A172 (cell line): ENCODE results near the gene C1QL4. TPM values are rescaled to one million over a fixed set of nuclear protein-coding genes. Genes with fewer than 3 reads are reported as not detected.
A peak's percentile ranks its signal among the peaks of the same experiment; 100 is the strongest.
"Not testable (repeated sequence)": the region's sequence is repeated elsewhere in the genome, so short reads cannot be mapped to it uniquely, and the experiment has no call there.

Source experiments
- DNase-seq: peaks from one replicate; pipeline ENCODE4 v3.0.0-alpha.2; 2015; ENCODE audit warnings: low spot score
- total RNA-seq: library from RNA; depleted of rRNA; stranded (reverse); fragments of >200 nt; shearing (Covaris generic); gene quantifications from 2 replicates; pipeline ENCODE4 v1.2.3, GENCODE V29; 2014

C1QL4 gene
- total RNA-seq, 1 experiment from 2014 or later: 2.3 TPM

GRCh38 chr12:49301760-49302159 is 35.2 kb downstream of the C1QL4 start:
- DNase-seq: no peak

DNA sequence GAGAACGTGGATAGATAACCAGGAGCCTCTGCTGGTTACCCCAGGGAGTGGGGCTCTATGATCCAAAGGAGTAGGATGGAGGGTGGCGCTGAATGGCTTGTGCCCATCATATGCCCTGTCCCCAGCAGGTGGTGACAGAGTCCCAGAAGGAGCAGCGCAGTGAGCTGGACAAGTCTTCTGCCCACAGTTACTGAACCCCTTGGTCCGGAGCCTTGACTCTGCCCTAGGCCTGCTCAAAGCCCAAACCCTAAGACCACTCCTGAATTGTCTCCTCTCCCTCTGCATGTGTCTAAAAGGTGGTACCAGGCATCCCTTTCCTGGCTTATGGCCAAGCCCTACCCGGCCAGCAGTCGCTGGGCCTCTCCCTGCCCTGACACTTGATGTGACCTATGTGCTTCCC is 38.8 kb downstream of the C1QL4 start:
- no peak for DNase-seq

DNA sequence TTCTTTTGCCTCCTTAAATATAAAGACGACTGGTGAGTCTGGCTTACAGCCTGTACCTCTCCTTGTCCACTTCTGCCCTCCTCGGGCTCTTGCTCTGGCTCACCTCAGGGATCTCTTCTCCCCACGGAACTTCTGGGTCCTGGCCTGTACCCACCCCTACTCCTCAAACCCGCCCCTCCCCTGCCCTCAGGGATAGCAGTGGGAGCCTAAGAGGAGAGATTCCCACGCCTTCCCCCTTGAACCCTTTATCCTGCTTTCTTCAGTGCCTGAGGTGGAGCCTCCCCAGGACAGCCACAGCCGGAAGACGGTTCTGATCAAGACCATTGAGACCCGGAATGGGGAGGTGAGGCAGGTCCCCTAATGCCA is 39.3 kb downstream of the C1QL4 start:
- DNase-seq: no peak

DNA sequence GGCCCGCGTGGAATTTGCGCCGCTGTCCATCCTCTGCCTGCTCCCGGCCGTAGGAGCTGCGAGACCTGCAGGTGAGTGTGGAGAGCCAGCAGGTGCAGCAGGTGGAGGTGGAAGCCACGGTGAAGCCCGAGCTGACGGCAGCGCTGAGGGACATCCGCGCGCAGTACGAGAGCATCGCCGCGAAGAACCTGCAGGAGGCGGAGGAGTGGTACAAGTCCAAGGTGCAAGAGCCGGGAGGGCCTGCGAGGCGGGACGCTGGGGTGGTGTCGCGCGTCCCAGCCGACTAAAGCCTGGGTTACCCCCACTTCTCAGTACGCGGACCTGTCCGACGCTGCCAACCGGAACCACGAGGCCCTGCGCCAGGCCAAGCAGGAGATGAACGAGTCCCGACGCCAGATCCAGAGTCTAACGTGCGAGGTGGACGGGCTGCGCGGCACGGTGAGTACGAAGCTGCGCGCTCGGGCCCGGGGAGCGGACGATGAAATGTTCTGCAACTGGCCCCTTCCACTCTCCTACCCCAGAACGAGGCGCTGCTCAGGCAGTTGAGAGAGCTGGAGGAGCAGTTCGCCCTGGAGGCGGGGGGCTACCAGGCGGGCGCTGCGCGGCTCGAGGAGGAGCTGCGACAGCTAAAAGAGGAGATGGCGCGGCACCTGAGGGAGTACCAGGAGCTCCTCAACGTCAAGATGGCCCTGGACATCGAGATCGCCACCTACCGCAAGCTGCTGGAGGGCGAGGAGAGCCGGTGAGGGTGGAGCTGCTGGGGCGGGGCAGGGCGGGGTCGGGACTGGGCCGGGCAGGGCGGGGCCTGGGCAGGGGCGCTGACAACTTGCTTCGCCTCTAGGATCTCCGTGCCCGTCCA is 39.9 kb downstream of the C1QL4 start:
- DNase-seq: no peak

GRCh38 chr12:49296034-49296835 is 40.8 kb downstream of the C1QL4 start:
- no peak for DNase-seq

DNA sequence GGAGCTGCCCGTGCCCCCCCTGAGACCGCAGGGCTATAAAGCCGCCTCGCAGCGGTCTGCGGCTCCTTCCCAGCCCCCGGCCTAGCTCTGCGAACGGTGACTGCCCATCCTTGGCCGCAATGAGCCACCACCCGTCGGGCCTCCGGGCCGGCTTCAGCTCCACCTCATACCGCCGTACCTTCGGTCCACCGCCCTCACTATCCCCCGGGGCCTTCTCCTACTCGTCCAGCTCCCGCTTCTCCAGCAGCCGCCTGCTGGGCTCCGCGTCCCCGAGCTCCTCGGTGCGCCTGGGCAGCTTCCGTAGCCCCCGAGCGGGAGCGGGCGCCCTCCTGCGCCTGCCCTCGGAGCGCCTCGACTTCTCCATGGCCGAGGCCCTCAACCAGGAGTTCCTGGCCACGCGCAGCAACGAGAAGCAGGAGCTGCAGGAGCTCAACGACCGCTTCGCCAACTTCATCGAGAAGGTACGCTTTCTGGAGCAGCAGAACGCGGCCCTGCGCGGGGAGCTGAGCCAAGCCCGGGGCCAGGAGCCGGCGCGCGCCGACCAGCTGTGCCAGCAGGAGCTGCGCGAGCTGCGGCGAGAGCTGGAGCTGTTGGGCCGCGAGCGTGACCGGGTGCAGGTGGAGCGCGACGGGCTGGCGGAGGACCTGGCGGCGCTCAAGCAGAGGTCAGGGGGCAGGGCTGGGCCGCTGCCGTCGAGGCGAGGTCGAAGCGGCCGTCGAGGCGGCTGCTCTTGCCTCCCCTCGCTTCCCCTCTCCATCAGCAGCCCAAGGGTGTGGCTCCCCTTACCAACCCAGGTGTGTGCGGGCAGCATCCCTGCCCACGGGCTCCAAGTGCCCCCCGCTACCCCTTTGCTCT is 41.7 kb downstream of the C1QL4 start, which contains the start of gene PRPH:
Gene PRPH, plus strand, starts transcription at position 66 of the 855 bp plus-strand sequence. Its CDS starts 54 bp downstream, at position 120.
- no peak for DNase-seq

- no peak for DNase-seq
These were observed 42.2 kb downstream of the C1QL4 start for GRCh38 chr12:49294804-49295081.

GRCh38 chr12:49294086-49294803 is 42.7 kb downstream of the C1QL4 start:
- no peak for DNase-seq

- DNase-seq: peak; percentile 61
These were observed 43.7 kb downstream of the C1QL4 start for GRCh38 chr12:49293056-49293956.

DNA sequence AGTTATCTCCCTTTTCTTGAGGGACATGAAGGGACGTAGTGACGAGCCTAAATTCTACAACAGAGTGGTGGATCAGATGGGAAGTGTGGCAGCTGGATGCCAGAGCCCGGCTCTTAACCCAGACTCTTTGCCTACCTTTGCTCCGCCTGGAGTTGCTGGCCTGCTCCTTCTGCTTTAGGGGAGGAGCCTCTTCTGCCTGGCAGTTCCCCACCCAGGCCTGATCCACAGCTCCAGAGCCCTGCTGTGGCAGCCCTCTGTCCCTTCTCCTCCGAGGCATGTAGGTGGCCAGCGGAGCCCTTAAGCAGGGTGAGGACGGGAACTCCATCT is 44.3 kb downstream of the C1QL4 start:
- DNase-seq: peak; percentile 48

GRCh38 chr12:49288922-49289555 is 47.9 kb downstream of the C1QL4 start:
- DNase-seq: no peak

GRCh38 chr12:49288412-49288853 is 48.6 kb downstream of the C1QL4 start:
- peak; percentile 44 for DNase-seq

DNA sequence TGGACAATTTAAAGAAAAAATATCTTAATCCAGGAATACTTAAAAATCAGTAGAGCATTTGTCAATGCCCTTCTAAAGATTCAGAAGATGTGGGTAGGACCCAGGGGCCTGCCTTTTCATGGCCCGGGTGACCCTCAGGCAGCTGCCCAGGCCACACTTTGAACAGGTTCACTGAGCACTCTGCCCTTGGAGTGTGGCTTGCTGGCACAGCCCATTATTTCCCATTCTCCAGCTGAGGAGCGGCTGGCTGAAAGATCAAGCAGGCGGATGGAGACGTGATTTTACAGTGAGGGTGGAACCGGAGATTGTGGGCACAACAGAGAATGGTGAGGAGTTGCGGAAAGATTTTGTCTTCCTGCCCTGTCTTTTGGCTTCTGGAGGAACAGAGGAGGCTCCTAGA is 49.1 kb downstream of the C1QL4 start:
- no peak for DNase-seq

GRCh38 chr12:49284672-49285071 is 52.3 kb downstream of the C1QL4 start:
- DNase-seq: no peak

- no peak for DNase-seq
These were observed 53.2 kb downstream of the C1QL4 start for GRCh38 chr12:49283541-49284429.

DNA sequence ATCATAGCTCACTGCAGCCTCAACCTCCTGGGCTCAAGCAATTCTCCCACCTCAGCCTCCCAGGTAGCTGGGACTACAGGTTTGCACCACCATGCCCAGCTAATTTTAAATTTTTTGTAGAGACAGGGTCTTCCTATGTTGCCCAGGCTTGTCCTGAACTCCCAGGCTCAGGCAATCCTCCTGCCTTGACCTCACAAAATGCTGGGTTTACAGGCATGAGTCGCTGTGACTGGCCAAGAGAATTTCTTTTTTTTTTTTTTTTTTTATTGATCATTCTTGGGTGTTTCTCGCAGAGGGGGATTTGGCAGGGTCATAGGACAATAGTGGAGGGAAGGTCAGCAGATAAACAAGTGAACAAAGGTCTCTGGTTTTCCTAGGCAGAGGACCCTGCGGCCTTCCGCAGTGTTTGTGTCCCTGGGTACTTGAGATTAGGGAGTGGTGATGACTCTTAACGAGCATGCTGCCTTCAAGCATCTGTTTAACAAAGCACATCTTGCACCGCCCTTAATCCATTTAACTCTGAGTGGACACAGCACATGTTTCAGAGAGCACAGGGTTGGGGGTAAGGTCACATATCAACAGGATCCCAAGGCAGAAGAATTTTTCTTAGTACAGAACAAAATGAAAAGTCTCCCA is 54.1 kb downstream of the C1QL4 start:
- not testable (repeated sequence) for DNase-seq
